HTR-8/SVneo (cell line): ENCODE measurements around the gene TEX35.

ENCODE experiments used
- DNase-seq: peaks from one replicate; pipeline ENCODE4 v3.0.0; 2011; ENCODE audit warnings: low spot score, mixed read lengths; ENCODE audit not compliant: insufficient read length
- FAIRE-seq: peaks from 2 replicates; lab custom pipeline; 2011; peaks lifted over from hg19 to GRCh38; lab: Jason Lieb, UNC

TEX35 gene

DNA sequence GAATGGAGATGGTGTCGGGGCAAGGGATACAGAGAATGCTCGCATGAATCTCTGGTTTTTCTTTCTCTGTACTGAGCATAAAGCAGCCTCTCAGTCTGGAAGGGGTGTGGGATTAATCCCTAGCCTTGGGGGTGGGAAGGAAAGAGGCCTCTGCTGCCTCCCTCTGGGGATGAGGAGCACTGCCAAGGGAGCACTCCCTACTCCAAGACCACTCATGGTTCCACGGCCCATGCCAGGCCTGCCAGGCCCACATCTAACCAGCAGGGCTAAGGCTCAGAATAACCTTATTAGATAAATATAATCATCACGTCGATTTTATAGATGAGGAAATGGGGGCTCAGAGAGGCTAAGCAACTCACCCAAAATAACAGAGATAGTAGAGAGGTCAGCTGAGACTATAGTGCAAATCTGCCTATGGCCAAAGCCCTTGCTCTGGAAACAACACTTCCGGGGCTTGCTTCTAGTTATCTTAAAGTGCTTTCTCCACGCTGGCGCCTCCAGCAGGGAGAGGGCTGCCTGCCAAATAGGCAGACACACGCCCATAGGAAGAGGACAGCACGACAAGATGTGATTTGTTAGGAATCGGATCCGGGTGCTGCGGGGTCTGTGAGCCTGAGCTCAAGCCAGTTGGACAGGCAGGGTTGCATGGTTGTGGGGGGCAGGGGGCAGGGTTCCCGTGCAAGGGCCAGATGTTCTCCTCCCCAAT is 522 bp downstream of the TEX35 start:
- DNase-seq, result no peak
- no peak for FAIRE-seq

DNA sequence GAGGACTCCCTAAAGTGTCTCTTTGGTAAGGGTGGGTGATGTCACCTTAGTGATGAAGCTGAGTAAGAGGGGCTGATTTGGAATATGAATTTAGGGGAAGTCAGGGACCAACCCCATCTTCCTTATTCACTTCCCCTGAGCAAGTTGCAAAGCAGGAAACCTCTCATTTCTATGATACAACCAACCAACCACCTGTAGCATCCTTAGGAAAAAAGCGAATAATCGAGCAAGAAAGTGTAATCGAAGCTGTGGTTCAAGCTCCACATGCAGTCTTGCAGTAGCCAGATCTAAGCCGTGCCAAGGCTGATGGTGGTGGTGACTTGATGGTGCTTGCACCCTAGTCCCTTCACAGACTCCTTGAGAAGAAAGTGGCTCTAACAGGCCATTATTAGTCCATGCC is 3.2 kb downstream of the TEX35 start:
- DNase-seq (no peak), FAIRE-seq (no peak)

DNA sequence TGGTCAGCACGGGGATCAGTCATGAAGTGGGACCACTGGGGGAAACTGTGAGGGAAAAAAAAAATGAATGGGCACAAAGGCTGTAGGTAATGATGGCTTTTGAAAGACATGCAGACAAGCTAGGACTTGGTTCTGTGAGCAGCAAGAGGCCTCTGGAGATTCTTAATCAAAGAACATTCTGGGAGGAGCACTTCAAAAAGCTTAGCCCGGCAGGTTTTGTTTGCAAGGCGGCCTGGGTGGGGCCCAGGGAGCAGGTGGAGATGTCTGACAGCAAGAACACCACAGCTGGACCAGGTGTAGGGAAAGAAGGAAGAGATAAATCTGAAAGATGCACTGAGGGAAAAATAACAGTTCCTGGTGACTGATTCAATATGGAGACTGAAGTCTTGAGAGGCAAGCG is 6.0 kb downstream of the TEX35 start:
- FAIRE-seq (no peak), DNase-seq (no peak)

DNA sequence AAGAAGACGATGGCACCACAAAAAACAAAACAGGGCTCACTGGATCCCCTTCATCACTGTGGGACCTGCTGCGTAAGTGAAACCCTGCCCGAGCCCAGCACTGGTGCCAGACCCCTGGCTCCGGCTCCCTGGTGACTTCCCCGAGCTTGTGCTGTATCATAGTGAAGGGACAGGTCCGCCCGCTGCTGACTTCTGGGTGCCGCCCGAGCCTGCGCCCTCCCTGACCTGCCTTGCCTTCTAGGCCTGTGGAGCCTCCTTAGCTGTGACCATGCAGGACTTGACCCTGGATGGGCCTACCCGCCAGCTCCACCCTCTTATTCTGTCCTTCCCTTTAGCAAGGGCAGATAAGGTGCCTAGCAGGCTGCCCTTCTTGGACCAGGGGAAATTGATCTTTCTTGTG is 7.9 kb downstream of the TEX35 start:
- no peak for FAIRE-seq

DNA sequence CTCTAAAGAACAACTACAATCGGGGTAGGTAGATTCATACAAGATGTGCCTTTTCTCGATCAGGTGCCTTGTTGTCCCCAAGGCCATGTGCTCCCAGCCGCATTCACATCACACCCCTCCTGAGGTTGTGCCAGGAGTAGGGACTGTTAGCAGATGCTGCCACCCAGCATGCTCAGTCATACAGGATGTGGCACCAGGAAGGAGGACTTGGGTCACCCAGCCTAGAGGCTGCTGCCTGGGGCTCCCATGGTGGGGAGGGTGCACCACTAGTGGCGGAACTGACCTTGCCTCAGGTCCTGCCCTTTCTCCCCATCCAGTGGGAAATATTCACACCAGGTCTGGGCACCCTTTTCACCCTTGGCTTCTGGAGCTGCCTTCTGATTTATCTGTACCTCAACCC is 8.3 kb downstream of the TEX35 start:
- FAIRE-seq (peak; percentile 9), DNase-seq (no peak)

More for the DNA sequence above, 7.9 kb downstream of the TEX35 start:
- DNase-seq, result no peak

DNA sequence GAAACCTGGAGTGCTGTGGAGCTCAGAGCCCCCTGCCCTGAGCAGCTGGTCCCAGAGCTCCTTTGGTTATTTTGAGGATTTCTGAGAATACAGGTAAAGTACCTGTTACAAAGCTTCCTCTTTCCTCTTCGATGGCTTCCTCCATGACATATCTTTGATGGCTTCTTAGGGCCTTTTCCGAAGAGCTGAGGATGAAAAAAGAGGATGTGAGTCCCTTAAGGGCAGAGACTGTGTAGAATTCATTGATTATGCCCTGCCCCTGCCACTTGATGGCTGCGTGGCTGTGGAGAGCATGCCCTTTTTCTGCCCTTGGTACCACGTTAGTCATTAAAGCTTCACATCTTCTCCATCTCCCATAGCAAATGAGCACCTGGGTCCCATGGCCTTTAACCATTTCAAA is 14.2 kb downstream of the TEX35 start:
- DNase-seq (no peak), FAIRE-seq (no peak)

DNA sequence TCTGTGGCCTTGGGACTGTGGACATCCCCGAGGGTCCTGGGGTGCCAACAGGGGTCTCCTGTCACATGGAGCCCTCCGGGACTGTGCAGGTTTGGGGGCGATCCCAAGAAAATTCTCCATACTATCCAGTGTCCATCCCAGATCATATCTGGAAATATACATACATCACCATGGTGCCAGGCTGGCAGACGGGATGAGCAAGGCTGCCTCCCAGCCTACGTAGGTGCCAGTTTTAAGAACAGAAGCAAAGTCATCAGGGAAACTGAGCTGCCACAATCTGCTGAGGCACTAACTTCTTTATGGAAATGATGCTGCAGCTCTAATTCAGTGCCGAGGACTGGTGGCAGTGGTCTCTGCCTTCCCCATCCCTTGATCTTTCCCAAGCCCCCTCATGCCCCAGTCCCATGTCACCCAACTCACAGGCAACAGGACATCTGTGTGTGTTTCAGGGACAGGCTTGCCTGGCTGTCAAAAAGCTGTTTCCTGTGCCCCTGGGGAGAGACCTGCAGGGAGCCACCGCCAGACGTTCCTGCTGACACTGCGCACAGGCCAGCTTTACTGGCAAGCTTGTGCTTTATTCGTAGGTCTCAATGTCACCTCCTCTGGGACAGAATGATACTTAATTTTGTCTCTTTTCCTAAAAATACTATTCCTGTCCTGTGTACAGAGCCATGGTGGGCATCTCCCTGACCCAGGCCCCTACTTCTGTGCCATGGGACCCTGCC is 15.5 kb downstream of the TEX35 start:
- FAIRE-seq (peak; percentile 9), DNase-seq (no peak)

DNA sequence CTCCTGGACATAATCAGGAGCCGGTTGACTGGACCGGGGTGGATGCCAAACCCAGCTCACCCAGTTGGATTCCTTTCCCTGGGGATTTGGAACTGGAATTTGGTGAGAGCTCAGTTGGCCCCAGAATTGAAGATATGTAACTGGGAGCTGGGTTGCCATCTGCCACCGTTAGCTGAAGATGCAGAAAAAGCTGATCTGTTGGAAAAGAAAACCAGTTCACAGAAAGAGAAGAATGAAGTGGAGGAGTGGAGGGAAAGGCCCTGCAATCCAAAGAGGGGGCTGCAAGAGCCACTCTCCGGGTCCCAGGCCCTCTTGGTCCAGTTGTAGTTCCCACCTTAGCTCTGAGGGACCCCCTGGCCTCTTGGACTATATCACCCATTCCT is 16.0 kb downstream of the TEX35 start:
- FAIRE-seq (no peak), DNase-seq (no peak)

DNA sequence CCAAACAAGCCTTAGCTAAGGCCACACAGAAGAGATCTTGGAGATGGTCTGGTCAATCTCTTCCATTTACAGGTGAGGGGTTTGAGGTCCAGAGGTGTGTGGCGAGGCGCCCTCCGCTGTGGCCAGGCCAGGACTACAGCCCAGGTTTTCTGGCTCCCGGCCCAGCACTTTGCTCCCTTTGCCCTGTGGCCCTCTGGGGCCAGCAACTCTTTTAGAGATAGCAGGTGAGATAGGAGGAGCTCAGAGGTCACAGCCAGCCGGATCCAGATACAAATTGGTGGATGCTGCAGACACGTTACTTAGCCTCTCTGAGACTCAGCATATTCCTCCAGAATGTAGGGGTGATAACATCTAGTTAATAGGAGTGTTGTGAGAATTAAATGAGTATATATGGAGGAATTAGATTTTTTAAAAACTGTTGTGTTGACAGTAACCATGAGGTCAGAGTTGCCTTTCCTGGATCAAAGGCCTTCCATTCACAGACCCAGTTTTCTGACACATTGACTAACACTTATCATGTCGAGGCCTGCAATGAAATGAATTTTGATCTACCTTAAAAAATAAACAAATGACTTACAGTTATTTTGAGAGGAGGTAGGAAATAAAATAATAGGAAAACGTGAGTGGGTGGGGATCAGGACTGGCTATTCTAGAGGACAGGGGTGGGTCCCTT is 16.6 kb downstream of the TEX35 start:
- DNase-seq, result no peak
- no peak for FAIRE-seq

DNA sequence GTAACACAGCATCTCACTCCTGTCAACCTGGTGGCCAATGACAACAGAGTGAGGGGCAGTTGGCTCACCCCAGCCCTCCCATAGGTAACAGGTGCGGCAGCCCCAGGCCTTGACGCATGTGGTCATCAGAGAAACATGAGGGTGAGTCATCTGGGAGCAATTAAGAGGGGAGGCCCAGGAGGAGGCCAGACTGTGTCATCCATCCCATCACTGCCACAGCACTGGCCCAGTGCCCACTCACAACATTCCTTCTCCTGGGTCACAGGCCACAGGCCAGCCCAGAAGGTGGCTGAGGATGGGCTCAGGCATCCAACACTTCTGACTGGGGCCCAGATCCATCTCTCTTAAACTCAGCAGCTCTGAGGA is 17.1 kb downstream of the TEX35 start:
- FAIRE-seq, result peak; percentile 89
- DNase-seq, result peak; percentile 95

DNA sequence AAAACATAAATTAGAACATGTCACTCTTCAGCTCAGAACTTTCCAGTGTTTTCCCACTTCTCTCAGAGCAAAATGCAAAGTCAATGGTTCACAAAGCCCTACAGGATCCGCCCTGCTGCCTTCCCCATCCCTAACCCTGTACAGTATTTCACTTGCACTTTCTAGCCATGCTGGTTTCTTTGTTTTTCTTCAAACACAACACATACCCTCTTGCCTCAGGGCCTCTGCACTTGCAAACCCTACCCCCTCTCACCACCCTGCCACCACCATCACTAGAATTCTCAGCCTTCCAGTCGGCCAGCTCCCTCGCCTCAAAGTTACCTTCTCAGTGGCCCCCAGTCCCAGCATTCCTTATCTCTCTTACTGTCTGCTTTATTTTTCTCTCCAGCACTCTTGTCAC is 17.6 kb downstream of the TEX35 start:
- FAIRE-seq (no peak), DNase-seq (no peak)

DNA sequence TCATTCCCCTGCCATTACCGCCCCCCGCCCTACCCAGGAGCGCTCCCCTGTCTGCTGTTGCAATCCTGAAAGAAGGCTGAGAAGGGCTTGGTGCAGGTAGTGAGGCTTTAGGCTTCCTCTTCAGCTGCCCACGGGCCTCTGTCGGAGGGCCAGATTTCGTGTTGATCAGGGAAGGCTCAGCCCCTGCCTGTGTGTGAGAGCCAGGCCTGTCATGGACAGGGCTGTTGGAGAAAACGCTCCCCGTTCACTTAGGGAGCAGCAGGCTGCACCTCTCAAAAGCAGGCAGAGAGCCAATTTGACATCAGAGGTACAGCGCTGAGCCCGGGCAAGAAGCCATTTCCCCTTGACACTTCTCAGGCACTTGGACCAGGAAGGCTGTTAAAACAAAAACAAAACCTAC is 19.0 kb downstream of the TEX35 start:
- DNase-seq (no peak), FAIRE-seq (no peak)

DNA sequence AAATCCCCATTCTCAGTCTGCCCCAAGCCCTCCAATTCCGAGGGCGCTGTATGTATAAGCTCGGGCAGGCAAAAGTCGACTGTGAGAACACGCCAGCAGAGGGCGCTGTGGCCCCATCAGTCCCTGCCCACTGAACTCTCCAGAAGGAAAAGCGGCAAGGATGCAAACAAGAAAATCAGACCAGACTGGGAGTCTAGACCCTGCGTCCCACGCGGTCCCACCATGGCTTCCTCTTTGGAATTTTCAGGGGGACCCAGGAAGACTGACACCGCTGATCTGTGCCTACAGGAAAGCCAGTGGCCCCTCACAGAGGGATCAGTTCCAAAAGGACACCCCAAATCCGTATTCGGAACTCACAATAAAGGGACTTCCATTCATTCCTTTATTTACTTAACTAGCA is 19.5 kb downstream of the TEX35 start:
- DNase-seq (peak; percentile 88), FAIRE-seq (peak; percentile 89)

DNA sequence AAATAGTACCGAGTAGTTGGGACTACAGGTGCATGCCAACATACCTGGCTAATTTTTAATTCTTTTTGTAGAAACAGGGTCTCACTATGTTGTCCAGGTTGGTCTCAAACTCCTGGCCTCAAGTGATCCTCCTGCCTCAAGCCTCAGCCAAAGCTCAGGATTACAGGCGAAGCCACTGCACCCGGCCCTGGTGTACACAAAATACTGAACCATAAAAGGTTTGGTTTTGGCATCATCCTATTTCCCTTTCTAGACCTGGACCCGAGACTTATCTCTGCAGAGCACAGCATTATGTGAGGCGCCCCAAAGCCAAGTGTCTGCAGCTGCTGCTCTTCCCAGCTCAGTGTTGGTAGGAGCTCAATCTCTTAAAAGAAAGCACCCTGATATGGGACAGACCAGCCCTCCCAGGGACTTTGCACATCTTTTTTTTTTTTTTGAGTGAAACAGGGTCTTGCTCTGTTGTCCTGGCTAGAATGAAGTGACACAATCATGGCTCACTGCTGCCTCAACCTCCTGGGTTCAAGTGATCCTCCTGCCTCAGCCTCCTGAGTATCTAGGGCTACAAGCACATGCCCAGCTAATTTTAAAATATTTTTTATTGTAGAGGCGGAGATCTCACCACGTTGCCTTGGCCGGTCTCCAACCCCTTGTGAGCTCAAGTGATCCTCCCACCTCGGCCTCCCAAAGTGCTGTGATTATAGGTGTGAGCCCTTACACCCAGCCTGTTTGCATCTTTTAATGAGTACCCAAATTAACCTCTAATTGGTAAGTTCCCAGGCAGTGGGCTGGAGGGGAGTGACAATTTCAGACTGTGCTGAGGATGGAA is 20.4 kb downstream of the TEX35 start:
- DNase-seq, result no peak
- no peak for FAIRE-seq

DNA sequence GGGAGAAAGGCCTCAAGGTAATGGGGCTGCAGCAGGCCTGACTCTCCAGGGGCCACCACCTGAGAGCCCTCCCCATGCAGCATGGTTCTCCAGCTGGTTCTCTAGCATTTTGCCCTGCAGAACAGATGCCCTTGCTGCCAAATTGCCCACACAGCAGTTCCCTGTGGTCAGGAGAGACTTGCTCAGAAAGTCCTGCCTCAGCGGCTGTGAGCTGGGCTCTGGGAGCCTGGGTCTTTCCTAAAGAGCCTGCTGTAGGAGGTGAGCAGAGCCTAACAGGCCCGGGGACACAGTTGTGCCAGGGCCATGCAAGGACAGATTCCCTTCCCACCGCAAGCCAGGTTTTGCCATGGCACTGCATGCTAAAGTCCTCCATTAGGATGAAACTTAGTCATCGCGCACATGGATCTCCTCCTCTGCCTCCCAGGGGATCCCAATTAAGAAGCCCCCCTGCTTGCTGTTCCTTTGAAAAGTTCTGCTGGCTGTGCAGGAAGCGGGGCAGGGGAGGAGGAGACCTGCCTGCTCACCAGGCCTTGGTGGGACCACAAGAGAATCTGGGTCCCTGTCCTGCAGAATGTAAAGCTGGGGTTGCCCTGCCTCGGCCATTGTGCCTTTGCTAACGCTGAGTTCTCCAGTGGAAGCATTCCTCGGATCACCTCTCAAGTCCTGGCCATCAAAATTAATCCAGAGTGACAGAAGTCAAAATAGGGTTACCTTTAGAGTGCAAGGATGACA is 21.4 kb downstream of the TEX35 start:
- no peak for DNase-seq
- no peak for FAIRE-seq

DNA sequence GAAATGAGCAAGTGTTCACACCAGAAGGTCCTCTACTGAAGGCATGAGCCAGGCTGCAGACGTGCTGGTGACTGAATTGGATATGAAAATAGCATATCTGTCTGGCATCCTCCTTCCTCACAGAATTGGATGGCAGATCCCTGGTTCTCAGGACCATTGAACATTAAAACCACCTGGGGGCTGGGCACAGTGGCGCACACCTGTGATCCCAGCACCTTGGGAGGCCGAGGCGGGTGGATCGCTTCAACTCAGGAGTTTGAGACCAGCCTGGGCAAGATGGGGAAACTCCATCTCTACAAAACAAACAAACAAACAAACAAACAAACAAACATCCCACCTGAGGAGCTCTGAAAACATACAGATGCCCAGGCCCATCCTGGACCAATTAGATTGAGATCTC is 23.4 kb downstream of the TEX35 start:
- DNase-seq (no peak), FAIRE-seq (no peak)

DNA sequence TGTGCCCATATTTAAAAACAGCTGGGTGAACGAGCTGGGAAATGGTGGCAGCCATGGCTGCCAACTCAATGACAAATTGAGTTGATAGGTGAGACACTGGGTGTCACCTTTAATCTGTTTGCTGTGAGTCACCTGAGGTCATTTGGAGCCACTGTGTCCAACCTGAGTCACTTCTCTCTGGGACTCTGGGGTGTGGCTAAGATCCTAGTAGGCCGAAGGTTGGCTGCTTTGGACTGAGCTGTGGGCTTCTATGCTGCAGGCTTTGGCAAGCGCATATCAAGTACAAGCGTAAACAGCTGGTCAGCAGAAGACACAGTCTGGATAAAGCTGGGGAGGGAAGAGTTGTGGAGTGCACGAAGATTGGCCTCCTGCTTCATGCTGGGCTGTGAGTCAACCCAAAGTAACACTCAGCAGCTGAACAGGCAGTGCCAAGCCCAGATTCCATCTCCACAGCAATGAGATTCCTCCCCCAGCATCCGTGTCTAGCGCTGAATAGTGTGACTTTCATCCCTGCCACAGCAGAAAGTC is 24.0 kb downstream of the TEX35 start:
- DNase-seq (peak; percentile 73), FAIRE-seq (peak; percentile 94)

DNA sequence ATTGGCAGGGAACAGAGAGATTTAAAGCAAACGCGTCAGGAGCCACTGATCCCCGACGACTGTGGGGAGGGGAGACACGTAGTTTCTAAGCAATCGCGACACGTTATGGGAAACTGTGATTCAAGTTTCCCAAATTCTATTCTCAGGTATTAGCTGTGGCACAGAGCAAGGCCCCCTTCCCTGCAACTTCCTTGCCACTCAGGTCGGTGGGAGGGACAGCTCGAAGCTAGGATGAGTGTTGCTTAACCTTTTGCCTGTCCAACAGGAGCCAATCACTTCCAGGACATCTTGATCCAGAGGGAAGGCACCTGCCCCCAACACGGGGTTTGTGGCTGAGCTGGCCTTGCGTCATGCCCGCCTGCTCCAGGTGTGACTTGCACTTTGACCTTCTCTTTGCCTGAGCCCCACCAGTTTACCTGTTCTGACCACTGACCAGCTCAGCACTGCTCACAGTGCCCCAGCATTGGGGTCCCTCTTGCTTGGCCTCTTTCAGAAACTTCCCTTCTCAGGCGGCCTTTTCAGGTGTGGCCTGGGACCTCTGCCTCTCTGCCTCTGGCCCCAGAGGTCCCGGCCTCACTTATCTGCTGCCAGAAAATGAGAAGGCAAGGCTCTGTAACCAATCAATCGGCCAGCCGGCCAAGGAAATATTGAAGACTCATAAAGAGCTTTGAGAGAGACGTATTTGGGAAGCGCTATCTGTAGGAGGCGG is 24.6 kb downstream of the TEX35 start:
- DNase-seq (no peak), FAIRE-seq (no peak)
